ENCODE measurements around the gene CCDC59. TPM values are rescaled to one million over a fixed set of nuclear protein-coding genes. Genes with fewer than 3 reads are reported as not detected.

CCDC59 gene
- total and polyA plus RNA-seq, 9 of the 15 experiments (the other 6 are each of a cell fraction or from before 2014, with no cell fraction given) = 34.0 to 186 (median 119) TPM

GRCh38 chr12:82358200-82359114, at the start of gene CCDC59, which contains the start of gene METTL25 (continued):
- TF ChIP-seq MYC (IDR thresholded peaks at IDR 0.05; ENCODE audit: low read depth, low read length) (peak; percentile 82), MYC (CRISPR knock-in tag; IDR thresholded peaks at IDR 0.05; ENCODE audit: borderline replicate concordance, low read depth) (peak; percentile 67; the same call in 1 of the 2 replicates), MXD1 (CRISPR knock-in tag; IDR thresholded peaks at IDR 0.05; ENCODE audit: borderline replicate concordance, poor library complexity, severe bottlenecking) (no peak), SETDB1 (IDR thresholded peaks at IDR 0.05; ENCODE audit: low read length) (peak; percentile 55), ZNF444 (CRISPR knock-in tag; IDR thresholded peaks at IDR 0.05) (no peak), USF1 (CRISPR knock-in tag; IDR thresholded peaks at IDR 0.05) (0 out of 2 replicates have a peak, but pooled peaks have one; percentile 43), ZNF75A (CRISPR knock-in tag; IDR thresholded peaks at IDR 0.05) (no peak), CBX8 (IDR thresholded peaks at IDR 0.05; ENCODE audit: borderline replicate concordance, extremely low read depth, low read depth, low read length, poor library complexity, severe bottlenecking) (no peak), ZNF644 (tag; IDR thresholded peaks at IDR 0.05; ENCODE audit: low read depth) (no peak), ETS1 (conservative IDR thresholded peaks at IDR 0.05; ENCODE audit: control insufficient read depth, low read depth, low read length) (peak; percentile 92), TCF7L2 (IDR thresholded peaks at IDR 0.05; ENCODE audit: low read depth, low read length) (0 out of 2 replicates have a peak, but pooled peaks have one; percentile 43), ZNF121 (CRISPR knock-in tag; conservative IDR thresholded peaks at IDR 0.05) (no peak), NEUROD1 (IDR thresholded peaks at IDR 0.05; ENCODE audit: borderline replicate concordance, low read depth, low read length, partially characterized antibody) (peak; percentile 91), TEAD4 (IDR thresholded peaks at IDR 0.05; ENCODE audit: low read length) (peak; percentile 74), TEAD4 (CRISPR knock-in tag; IDR thresholded peaks at IDR 0.05; ENCODE audit: borderline replicate concordance) (no peak), KDM5B (IDR thresholded peaks at IDR 0.05; ENCODE audit: insufficient replicate concordance, low read depth, low read length) (peak; percentile 85), GABPB1 (CRISPR knock-in tag; IDR thresholded peaks at IDR 0.05) (peak; percentile 88), ZNF232 (CRISPR knock-in tag; IDR thresholded peaks at IDR 0.05) (no peak), ATF7 (IDR thresholded peaks at IDR 0.05) (peak; percentile 91), ZFP91 (CRISPR knock-in tag; IDR thresholded peaks at IDR 0.05) (no peak), ETV6 (IDR thresholded peaks at IDR 0.05; ENCODE audit: borderline replicate concordance in 1 of 2, low read depth in 2 of 2, low read length in 1 of 2) (peak in 1 of 2 experiments; percentile 60; a peak in 1 of 4 replicates), ETV6 (CRISPR knock-in tag; IDR thresholded peaks at IDR 0.05; ENCODE audit: borderline replicate concordance) (no peak), SMC3 (conservative IDR thresholded peaks at IDR 0.05; ENCODE audit: insufficient read depth, low read depth, low read length) (no peak)
